ENCODE data around the gene MTUS2.

DNA sequence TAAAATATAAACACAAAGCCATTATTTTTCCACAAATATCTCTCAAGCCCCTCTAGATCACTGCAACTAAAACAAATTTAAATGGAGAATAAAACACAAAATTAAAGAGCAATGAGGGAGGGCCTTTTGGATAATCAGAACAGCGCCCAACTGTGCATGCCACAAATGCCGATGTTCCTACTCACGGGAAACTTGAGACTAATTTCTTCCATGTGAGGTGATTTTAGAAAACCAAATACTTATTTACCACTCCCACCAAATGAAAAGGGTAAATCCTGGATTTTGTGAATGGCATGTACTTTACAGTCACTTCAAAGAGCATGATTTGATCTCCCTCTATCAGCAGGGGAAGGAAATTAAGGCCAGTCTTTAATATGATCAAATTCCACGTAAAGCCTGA is 700.5 kb downstream of the MTUS2 start:
- TF ChIP-seq, protein P1, sequence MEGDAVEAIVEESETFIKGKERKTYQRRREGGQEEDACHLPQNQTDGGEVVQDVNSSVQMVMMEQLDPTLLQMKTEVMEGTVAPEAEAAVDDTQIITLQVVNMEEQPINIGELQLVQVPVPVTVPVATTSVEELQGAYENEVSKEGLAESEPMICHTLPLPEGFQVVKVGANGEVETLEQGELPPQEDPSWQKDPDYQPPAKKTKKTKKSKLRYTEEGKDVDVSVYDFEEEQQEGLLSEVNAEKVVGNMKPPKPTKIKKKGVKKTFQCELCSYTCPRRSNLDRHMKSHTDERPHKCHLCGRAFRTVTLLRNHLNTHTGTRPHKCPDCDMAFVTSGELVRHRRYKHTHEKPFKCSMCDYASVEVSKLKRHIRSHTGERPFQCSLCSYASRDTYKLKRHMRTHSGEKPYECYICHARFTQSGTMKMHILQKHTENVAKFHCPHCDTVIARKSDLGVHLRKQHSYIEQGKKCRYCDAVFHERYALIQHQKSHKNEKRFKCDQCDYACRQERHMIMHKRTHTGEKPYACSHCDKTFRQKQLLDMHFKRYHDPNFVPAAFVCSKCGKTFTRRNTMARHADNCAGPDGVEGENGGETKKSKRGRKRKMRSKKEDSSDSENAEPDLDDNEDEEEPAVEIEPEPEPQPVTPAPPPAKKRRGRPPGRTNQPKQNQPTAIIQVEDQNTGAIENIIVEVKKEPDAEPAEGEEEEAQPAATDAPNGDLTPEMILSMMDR (conservative IDR thresholded peaks at IDR 0.05; ENCODE audit: low read depth, low read length), result no peak
- TF ChIP-seq EZH2 (IDR thresholded peaks at IDR 0.05; ENCODE audit: borderline replicate concordance, low read depth, low read length, poor library complexity, severe bottlenecking), result no peak
